ENCODE results near the gene ACY1.
A peak's percentile ranks its signal among the peaks of the same experiment; 100 is the strongest.

The ACY1 gene

GRCh38 chr3:51970606-51971300 lies 12.6 kb upstream of the ACY1 start:
- H3K4me3 ChIP-seq (ENCODE audit: low read depth, low read length), result no peak overlapping the region
- TF ChIP-seq CTCF (IDR thresholded peaks at IDR 0.05; ENCODE audit: borderline replicate concordance, insufficient read depth, low read depth, low read length), result no peak

DNA sequence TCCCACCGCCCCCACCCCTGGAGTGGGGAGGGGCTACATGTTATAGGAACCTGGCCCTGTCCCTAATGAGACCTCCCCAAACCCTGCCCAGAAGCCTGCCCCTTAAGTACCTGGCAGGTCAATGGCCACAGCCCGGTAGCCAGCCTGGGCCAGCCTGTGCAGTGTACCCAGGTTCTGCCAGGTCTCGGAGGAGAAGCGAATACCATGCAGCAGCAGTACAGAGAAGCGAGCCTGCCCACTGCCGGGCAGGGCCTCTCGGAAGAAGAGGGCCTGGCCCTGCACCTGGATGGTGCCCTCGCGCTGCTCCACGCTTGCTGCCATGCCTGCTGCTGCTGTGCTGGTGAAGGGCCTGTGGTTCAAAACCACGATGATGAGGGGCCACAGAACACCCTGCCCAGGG lies 12.0 kb upstream of the ACY1 start:
- no peak overlapping the region for H3K4me3 ChIP-seq (ENCODE audit: low read depth, low read length)
- TF ChIP-seq CTCF (IDR thresholded peaks at IDR 0.05; ENCODE audit: borderline replicate concordance, insufficient read depth, low read depth, low read length), result no peak

DNA sequence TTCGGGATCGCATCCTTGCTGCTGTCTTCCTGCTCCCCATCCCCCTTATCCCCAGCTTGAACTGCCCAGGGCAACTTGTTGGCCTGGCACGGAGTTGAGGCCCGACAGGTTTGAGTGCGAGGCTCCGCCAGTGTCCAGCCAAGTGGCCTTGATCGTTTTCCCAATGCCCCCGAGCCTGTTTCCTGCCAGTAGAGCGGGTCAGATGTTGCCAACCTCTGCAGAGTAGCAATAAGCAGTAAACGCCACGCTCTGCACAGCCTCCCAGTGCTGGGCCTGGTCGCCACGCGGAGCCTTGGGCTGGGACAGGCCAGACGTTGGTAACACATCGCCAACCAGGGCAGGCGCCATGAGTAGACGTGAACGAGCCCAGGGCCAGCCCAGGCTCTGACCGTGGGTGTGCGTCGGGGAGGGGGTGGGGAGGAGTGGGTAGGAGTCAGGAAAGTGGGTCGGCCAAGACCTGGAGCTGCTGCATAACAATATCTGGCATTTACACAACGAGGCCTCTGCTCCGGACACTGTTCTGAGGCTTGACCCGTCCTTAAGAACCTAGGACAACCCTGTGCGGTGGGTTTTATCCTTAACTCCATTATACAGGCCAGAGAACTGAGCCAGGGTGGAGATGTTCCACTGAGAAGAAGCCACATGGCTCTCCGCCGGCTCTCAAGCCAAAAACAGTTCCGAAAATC lies 8.9 kb upstream of the ACY1 start:
- TF ChIP-seq CTCF (IDR thresholded peaks at IDR 0.05; ENCODE audit: borderline replicate concordance, insufficient read depth, low read depth, low read length), result no peak
- peak overlapping the region; percentile 94 for H3K4me3 ChIP-seq (ENCODE audit: low read depth, low read length)

DNA sequence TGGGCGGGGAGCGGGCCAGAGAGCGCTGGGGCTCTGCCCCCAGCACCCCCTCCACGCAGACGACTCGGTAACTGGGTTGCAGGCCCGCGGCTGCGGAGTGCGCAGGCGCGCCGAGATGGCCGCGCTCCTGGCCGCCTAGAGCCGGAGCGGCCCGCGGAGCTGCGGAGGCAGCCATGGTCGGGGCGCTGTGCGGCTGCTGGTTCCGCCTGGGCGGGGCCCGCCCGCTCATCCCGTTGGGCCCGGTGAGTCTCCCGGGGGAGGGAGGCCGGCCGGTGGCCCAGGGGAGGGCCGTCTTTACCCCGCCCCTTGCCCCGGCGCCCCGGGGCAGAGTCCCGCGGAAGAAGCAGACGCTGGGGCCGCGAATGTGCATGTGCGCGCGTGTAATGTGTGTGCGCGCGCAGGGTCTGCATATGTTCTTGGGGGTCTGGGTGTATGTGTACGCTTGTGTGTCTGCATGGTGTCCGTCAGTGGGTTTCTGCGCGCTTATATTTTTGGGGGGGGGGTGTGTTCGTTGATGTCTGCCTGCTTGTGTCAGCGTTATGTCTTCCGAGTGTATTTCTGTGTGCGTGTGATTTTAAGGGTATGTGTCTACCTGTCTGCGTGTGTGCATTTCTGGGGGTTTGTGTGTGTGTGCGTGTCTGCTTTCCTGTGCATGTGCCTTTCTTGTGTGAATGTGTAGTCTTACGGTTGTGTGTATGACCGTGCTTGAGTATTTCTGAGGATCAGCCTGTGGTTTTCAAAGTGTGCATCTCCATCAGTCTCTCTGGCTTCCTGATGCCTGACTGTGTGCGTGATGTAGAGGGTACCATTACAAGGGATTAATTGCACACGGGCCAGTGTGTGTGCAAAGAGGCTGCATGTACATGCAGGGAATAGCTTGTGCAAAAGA lies 8.1 kb upstream of the ACY1 start, which contains the start of gene ABHD14A:
Gene ABHD14A (plus strand): TSS at position 102 of the 889 bp plus-strand sequence. CDS start 72 bp downstream, at position 174.
- H3K4me3 ChIP-seq (ENCODE audit: low read depth, low read length), result peak within 1 kb of the TSS; percentile 94
- no peak for TF ChIP-seq CTCF (IDR thresholded peaks at IDR 0.05; ENCODE audit: borderline replicate concordance, insufficient read depth, low read depth, low read length)

- H3K4me3 ChIP-seq (ENCODE audit: low read depth, low read length), result peak overlapping the region; percentile 94
- TF ChIP-seq CTCF (IDR thresholded peaks at IDR 0.05; ENCODE audit: borderline replicate concordance, insufficient read depth, low read depth, low read length), result no peak
Observed at GRCh38 chr3:51975852-51976549, 7.3 kb upstream of the ACY1 start.

DNA sequence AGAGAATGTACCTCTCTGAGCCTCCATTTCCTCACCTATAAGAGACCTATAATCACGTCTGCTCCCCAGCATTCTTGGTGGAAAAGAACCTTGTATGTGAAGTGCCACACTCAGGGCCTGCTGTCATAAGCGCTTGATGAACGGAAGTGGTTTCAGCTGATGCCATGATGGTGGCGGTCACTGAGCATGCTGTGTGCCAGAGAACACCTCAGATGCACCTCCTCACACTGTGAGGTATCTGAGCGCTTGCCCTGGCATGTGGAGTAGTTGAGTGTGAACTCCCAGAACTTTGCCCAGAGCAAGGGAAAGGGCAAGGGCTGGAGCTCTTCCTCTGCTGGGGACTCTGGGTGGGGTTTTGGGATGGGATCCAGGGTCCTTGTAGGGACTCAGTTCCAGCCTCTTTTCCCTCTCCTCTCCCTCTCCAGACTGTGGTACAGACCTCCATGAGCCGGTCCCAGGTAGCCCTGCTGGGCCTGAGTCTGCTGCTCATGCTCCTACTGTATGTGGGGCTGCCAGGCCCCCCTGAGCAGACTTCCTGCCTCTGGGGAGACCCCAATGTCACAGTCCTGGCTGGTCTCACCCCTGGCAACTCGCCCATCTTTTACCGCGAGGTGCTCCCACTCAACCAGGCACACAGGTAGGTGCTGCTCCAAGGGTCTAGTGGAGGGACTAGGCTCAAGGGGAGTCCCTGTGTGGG lies 5.7 kb upstream of the ACY1 start:
- no peak overlapping the region for H3K4me3 ChIP-seq (ENCODE audit: low read depth, low read length)
- TF ChIP-seq CTCF (IDR thresholded peaks at IDR 0.05; ENCODE audit: borderline replicate concordance, insufficient read depth, low read depth, low read length), result no peak
